Peyer's patch (tissue), 4 donors: ENCODE data around the gene SYCN.

Experiments used
- POLR2A ChIP-seq, 2 donors: fragments of 450-650 bp; IDR thresholded peaks; one replicate each; pipeline ENCODE4 v1.5.1; 2017; ENCODE audit warnings: antibody characterized with exemption in 2 of 2, mild to moderate bottlenecking in 2 of 2, moderate library complexity in 2 of 2
- TF ChIP-seq, protein P1 (sequence below), 6 experiments: fragments of 450-650 bp in 4 of 6; fragments of 200-600 bp in 2 of 6; sonication (generic) in 1 of 6; IDR thresholded peaks; one replicate each; pipeline ENCODE4 v1.5.1; 2017 to 2019; ENCODE audit warnings: antibody characterized with exemption in 6 of 6, mild to moderate bottlenecking in 3 of 6, moderate library complexity in 1 of 6

DNA sequence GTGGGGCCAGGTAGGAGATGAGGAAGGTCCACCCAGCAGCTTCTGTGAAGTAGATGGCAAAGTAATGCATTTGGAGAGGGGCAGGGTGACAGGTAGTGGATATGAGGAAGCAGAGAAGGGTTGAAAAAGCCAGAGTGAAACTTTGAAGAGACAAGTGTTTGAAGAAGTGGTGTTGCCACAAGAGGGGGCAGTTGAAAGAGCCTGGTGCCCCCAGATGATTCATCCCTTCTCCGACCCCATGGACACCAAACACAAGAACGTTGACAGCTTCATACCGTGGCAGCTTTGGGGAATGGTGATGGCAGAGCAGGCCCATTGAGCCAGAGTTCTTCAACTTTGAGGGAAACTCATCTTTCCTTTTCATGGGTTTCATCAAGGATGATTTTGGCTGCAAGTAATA is 20.8 kb upstream of the SYCN start:
- TF ChIP-seq, protein P1, sequence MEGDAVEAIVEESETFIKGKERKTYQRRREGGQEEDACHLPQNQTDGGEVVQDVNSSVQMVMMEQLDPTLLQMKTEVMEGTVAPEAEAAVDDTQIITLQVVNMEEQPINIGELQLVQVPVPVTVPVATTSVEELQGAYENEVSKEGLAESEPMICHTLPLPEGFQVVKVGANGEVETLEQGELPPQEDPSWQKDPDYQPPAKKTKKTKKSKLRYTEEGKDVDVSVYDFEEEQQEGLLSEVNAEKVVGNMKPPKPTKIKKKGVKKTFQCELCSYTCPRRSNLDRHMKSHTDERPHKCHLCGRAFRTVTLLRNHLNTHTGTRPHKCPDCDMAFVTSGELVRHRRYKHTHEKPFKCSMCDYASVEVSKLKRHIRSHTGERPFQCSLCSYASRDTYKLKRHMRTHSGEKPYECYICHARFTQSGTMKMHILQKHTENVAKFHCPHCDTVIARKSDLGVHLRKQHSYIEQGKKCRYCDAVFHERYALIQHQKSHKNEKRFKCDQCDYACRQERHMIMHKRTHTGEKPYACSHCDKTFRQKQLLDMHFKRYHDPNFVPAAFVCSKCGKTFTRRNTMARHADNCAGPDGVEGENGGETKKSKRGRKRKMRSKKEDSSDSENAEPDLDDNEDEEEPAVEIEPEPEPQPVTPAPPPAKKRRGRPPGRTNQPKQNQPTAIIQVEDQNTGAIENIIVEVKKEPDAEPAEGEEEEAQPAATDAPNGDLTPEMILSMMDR (IDR thresholded peaks at IDR 0.05) = no peak
- no peak for TF ChIP-seq POLR2A (IDR thresholded peaks at IDR 0.05)
